Tibial nerve (tissue), 4 donors: ENCODE data around the gene MTMR3.

Experiments
- EP300 ChIP-seq, 2 donors: sonication (generic); formaldehyde crosslinking; IDR thresholded peaks; one replicate each; pipeline ENCODE4 v1.6.1; 2017; ENCODE audit warnings: antibody characterized with exemption in 2 of 2, mild to moderate bottlenecking in 1 of 2
- POLR2A ChIP-seq, 2 donors: fragments of 450-650 bp; IDR thresholded peaks; one replicate each; pipeline ENCODE4 v1.6.1; 2017; ENCODE audit warnings: antibody characterized with exemption in 2 of 2, mild to moderate bottlenecking in 2 of 2, moderate library complexity in 2 of 2
- TF ChIP-seq, protein P1 (sequence below), 5 experiments: fragments of 200-600 bp in 3 of 5; fragments of 450-650 bp in 2 of 5; sonication (generic) in 3 of 5; IDR thresholded peaks; one replicate each; pipeline ENCODE4 v1.5.1; 2016 to 2019; ENCODE audit warnings: antibody characterized with exemption in 5 of 5, mild to moderate bottlenecking in 3 of 5, moderate library complexity in 2 of 5

DNA sequence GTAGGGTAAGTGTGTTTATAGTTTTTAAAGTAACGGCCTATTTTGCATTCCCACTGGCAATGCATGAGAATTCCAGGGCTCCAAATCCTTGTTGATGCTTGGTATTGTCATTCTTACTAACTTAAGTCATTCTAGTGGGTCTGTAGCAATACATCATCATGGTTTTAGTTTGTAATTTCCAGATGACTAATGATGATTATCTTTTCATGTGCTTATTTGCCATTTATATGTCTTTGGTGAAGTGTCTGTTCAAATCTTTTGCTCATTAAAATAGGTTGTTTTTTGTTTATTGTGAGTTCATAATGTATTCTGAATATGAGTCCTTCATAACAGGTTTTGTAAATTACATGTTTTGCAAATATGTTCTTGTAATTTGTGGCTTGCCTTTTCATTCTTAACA is 31.2 kb downstream of the MTMR3 start:
- TF ChIP-seq, protein P1, sequence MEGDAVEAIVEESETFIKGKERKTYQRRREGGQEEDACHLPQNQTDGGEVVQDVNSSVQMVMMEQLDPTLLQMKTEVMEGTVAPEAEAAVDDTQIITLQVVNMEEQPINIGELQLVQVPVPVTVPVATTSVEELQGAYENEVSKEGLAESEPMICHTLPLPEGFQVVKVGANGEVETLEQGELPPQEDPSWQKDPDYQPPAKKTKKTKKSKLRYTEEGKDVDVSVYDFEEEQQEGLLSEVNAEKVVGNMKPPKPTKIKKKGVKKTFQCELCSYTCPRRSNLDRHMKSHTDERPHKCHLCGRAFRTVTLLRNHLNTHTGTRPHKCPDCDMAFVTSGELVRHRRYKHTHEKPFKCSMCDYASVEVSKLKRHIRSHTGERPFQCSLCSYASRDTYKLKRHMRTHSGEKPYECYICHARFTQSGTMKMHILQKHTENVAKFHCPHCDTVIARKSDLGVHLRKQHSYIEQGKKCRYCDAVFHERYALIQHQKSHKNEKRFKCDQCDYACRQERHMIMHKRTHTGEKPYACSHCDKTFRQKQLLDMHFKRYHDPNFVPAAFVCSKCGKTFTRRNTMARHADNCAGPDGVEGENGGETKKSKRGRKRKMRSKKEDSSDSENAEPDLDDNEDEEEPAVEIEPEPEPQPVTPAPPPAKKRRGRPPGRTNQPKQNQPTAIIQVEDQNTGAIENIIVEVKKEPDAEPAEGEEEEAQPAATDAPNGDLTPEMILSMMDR (IDR thresholded peaks at IDR 0.05): no peak
- TF ChIP-seq EP300 (IDR thresholded peaks at IDR 0.05) (no peak), POLR2A (IDR thresholded peaks at IDR 0.05) (no peak)
